GM19438 (cell line): Measurements from ENCODE around the gene LCORL.
"Not testable (repeated sequence)": the region's sequence is repeated elsewhere in the genome, so short reads cannot be mapped to it uniquely, and the experiment has no call there.

Experiments
- ATAC-seq: cut with Tn5 transposase; IDR thresholded peaks from one replicate; pipeline ENCODE4 v1.9.1; 2021; ENCODE audit warnings: low read depth; ENCODE audit not compliant: unreplicated experiment

LCORL gene

DNA sequence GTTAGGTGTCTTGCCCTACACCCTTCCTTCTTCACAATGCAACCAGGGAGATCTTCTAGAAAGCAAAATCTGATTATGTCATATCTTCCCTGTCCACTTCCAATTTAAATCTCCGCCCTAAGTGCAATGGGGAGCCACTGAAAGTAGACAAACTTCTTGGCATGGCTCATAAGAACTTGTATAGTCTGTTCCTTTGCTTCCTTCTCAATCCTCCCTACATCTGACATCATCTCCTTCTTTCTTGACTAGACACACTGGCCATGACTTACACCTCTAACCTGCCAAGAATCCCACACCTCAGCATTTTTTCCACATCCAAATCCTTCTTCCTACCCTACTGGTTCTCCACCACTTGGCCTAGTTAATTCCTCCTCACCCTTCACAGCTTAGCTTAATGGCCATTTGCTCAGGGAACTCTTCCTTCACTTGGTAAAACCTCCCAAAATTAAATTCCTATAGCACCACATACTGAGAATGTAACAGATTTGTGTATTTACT lies 155.6 kb downstream of the LCORL start:
- no peak for ATAC-seq

DNA sequence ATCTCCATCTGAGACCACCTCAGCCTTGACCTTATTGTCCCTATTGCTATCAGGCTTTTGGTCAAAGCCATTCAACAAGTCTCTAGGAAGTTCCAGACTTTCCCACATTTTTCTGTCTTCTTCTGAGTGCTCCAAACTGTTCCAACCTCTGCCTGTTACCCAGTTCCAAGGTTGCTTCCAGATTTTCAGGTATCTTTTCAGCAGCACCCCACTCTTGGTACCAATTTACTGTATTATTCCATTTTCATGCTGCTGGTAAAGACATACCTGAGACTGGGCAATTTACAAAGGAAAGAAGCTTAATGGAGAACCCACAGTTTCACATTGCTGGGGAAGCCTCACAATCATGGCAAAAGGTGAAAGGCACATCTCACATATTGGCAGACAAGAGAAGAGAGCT lies 159.6 kb downstream of the LCORL start:
- ATAC-seq, result not testable (repeated sequence)

DNA sequence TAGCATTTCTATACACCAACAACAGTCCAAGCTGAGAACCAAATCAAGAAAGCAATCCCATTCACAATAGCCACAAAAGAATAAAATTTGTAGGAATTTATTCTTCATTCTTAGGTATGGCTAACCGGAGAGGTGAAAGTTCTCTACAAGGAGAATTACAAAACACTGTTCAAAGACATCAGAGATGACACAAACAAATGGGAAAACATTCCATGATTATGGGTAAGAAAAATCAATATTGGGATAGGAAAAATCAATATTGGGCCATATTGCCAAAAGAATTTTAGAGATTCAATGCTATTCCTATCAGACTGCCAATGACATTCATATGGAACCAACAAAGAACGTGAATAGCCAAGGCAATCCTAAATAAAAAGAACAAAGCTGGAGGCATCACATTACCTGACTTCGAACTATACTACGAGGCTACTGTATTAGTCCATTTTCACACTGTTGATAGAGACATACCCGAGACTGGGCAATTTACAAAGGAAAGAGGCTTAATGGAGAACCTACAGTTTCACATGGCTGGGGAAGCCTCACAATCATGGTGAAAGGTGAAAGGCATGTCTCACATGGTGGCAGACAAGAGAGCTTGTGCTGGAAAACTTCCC lies 161.7 kb downstream of the LCORL start:
- no peak for ATAC-seq

DNA sequence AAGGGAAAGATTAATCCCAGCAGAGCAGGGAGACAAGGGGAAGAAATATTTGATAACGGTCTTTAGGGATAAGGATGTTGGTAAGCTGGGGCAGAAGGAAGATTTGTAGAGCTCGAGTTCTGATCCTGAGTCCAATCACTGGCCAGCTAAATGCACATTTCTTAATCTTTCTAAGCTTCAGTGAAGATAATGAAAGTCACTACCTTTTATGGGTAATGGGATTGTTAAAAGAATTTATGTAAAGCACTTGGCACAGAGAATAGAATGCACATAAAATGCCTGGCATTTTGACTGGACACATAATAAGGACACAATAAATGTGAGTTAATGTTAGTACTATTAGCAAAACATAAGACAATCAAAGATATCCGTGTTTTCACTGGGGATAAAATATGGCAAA lies 167.5 kb downstream of the LCORL start:
- no peak for ATAC-seq

DNA sequence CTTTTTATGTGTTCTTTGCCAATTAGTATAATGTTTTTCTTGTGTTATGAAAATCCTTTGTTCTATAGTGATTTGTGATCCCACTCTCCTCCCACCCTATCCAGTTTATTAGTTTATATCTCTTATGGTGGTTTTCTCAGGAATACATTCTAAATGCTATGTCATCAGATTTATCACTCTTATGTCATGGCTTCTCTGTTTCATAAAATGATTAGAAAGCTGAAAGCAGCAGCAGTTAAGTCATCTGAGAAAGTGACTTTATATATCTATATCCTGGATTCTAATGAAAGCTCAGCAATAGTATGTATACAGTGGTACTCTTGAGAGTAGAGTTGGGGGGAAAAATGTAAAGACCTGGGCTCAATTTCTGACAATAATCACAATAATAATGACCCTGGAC lies 169.6 kb downstream of the LCORL start:
- no peak for ATAC-seq

DNA sequence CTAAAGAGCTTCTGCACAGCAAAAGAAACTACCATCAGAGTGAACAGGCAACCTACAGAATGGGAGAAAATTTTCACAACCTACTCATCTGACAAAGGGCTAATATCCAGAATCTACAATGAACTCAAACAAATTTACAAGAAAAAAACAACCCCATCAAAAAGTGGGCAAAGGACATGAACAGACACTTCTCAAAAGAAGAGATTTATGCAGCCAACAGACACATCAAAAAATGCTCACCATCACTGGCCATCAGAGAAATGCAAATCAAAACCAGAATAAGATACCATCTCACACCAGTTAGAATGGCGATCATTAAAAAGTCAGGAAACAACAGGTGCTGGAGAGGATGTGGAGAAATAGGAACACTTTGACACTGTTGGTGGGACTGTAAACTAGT lies 171.3 kb downstream of the LCORL start:
- not testable (repeated sequence) for ATAC-seq

DNA sequence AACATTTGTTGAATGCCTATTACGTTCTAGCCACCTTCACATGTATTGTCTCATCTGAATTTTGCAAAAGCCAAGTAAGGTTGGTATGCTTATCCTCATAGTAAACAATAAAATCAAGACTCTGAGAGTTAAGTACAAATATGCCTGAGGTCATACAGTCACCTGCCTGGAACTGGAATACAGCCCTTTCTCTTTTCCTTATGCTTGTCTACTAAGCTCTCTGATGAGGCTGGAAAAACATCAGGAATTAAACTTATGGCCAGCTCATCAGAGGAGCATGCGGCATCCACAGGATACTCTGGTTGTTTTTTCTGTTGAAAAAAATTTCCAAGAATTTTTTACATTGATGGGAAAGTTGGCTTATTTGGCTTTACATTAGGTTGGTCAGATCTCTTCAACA lies 175.3 kb downstream of the LCORL start:
- no peak for ATAC-seq

DNA sequence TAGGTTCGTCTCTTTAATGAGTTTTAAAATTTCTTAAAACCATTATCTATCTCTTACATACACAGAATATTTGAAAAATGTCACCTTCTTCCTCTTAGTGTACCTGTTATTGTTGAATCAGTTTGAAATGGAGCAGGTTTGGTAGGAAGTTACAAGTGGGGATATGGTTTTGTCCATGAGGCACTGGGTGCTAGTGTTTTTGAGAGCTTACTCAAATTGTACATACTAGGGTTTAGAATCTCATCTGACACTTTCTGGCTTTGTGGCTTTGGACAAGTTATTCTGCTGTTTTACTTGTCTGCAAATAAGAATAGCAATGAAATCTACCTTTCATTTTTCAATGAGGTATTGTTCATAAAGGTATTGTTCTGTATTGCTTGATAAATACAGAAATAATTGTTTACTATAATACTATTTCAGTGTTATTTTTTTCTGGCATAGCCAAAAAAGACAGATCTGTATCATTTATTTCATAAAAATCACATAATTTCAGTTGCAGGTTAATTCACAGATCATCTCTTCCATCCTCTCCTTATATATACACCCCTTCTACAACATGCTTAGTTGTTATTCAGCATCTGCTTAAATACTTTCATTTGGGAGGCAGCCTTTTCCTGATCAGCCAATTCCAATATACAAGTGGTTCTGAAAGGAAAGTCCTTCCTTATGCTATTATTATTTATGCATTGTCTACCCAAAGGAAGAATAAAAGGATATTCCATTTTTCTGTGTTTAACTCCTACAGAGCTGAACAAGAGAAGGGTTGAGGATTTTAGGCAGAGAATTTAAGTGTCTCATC lies 197.5 kb downstream of the LCORL start:
- no peak for ATAC-seq

DNA sequence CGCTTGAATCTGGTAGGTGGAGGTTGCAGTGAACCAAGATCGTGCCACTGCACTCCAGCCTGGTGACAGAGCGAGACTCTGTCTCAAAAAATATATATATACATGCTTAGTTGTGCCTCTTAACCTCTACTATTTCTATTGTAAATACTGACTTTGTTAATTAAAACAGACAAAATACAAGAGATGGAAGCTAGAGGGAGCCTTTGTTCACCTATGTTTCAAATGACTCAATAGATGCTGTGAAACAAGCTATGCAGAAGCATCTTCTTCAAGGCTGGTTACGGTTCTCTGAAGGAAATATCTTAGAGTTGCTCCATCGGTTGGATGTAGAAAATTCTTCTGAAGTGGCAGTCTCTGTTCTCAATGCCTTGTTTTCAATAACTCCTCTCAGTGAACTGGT lies 204.5 kb downstream of the LCORL start:
- no peak for ATAC-seq

DNA sequence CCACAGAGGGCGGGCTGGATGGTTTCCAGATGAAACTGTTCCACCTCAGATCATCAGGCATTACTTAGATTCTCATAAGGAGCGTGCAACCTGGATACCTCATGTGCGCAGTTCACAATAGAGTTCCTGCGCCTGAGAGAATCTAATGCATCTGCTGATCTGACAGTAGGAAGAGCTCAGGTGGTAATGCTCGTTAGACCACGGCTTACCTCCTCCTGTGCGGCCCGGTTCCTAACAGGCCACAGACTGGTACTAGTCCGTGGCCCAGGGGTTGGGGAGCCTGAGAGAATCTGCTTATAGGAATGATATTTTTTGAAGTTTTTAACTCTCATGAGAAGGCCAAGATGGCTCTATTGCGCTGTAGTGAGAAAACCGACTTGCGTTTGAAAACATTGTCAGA lies 205.4 kb downstream of the LCORL start:
- ATAC-seq, result no peak

DNA sequence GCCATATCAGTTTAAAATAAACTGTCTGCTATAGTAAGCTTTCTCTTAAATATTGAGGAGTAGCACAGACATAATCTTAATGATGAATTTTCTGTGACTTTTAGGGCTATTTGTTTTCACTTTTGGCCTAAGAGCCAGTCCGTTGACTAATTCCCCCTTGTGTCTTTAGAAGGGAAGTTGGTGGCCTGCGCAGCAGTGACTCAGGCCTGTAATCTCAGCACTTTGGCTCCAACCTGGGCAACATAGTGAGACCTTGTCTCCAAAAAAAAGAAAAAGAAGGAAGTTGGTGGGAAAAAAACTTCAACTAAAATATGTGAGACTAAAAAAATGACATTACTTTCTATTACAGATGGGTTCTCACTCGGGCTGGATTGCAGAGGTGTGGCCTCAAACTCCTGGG lies 207.4 kb downstream of the LCORL start:
- ATAC-seq, result no peak

DNA sequence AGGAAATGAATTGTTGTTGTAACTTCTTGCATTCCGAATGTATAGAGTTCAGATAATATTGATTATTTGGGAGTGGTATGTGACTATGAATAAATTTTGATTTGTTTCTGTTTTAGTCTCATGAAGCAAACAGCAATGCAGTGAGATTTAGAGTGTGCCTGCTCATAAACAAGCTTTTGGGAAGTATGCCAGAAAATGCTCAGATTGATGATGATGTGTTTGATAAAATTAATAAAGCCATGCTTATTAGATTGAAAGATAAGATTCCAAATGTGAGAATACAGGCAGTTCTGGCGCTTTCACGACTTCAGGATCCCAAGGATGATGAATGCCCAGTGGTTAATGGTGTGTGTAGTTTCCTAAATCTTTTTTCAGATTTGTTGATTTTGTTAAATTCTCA lies 208.8 kb downstream of the LCORL start:
- ATAC-seq, result no peak

DNA sequence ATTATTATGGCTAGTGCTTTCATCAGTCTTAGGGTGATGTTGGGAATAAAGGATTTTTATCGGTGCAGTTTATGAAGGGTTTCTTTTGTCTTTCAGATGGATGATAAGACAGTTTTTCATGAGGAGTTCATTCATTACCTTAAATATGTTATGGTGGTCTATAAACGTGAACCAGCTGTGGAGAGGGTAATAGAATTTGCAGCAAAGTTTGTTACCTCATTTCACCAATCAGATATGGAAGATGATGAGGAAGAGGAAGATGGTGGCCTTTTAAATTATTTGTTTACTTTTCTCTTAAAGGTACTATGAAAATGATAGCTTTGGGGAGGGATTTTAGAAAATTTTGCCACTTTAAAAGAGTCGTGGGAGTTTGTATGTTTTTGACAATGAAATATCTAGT lies 209.4 kb downstream of the LCORL start:
- no peak for ATAC-seq

DNA sequence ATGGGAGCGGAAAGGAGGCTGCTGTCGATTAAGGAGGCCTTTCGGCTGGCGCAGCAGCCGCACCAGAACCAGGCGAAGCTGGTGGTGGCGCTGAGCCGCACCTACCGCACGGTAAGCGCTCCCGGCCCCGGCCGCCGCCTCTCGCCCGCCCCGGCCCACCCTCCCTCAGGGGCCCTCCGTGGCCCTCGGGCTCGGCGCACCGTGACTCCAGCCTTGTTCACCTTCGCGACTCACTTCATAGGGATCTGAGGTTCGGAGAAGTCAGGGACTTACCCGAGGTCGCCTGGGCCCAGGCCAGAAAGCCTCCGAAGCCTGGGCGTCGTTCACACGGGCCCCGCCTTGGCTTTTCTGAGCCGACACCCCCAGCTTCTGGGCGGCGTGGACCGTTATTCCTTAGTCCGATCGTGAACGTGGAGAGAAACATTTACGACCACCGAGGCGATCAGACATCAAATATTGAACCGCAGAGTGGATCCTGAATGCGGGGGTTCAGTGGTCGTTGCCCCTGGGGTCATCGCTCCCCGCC lies 210.4 kb downstream of the LCORL start:
- ATAC-seq, result peak; percentile 29

DNA sequence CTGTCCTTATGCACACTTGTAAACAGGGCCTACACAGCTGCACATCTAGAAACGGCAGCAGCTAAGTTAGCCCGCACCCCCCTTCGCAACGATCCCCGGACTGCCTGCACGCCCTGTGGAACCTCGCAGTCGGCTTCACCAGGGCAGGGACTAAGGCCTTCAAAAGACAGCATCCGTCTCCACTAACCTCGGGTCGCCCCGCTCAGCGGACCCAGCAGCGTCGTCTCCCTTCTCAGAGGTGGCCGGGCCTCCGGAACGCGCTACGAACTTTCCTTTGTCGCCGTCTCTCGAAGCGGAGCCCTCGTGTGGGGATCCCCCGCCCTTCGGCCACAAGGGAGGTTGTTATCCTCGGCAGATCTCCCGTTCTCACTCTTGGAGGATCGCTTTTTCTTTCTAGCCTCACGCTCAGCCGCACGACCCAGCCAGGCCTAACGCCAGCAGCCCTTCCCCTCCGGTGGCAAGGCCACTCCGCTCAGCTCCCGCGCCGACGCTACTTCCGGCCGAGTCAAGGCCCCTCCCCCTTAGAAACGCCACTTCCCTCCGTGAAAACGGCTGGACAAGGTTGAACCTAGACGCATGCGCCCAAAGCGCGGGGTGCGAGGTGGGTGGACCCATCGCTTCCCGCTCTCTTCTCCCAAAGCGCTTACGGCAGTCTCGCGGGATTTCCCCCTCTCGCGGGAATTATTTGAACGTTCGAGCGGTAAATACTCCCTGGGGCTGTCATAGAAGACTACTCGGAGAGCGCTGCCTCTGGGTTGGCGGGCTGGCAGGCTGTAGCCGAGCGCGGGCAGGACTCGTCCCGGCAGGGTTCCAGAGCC lies 211.1 kb downstream of the LCORL start, which contains the start of the genes DCAF16 and NCAPG:
DCAF16 (minus strand) TSS at position 498 of the 818 bp plus-strand sequence. CDS start 6,616 bp downstream, outside the sequence.
NCAPG (plus strand) TSS at position 720 of the 818 bp plus-strand sequence. CDS start 99 bp downstream, outside the sequence.
- peak; percentile 88 for ATAC-seq

DNA sequence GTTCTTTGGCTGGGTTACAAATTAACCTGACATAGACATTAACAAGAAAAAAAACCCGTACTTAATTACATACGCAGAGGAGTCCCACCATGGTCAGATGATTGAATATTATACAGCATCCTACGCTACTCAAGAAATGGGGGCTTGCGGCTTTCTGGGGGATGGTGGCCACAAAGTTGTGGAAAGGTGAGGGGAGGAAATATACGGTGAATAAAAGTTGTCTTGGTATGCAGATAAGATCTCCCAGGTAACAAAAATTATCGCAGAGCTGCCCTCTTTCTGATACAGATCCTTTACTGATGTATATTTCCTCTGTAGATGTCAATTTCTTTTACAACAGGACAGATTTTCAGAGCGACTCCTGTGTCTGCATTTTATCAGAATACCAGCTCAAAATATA lies 211.9 kb downstream of the LCORL start:
- ATAC-seq, result no peak

DNA sequence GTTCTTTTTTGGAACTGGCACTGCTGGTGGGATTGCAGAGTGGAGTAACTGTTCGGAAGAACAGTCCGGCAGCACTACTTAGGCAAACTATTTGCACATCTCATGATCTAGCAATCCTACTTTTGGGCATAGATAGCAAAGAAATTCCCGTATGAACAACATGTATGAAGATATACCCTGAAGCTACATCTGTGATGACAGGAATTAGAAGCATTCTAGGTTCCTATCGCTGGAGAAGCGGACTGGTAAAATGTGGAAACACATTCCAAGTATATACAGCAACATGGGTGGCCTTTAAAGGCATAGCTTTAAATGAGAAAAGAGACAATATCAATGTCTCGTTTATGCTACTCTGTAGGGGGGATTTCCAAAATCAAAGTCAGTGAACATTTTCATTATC lies 214.1 kb downstream of the LCORL start:
- no peak for ATAC-seq

DNA sequence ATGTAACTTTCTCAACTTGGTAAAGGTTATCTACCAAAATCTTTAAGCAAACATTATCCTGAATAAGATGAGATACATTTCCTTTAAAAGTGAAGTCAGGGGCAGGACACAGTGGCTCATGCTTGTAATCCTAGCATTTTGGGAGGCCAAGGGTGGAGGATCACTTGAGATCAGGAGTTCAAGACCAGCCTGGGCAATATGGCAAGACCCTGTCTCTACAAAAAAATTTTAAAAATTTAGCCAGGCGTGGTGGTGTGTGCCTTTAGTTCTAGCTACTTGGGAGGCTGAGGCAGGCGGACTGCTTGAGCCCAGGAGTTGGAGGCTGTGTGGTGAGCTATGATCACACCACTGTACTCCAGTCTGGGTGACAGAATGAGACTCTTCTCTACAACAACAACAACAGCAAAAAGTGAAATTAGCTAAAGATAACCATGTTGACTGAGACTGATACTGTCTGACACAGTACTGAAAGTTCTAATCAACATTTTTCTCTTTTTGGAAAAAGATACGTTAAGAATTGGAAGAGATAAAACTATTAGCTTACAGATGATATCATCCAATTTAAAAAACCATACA lies 215.9 kb downstream of the LCORL start:
- no peak for ATAC-seq

DNA sequence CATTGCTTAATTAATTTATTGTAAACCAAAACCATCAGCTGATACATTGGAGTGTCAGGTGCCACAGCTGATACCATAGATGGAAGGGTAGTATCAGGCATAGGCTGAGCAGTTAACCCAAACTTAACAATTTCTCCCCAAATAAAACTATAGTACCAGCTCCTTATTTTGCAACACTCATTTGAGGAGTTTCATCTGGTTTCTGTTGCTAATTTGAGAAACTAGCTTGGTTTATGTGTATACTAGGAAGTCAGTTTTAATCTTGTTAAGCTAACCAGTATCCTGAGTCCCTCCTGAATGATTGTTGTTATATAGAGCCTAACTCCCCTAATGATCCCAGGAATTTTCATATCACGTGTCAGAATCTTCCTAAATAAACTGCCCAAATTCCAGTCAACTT lies 223.7 kb downstream of the LCORL start:
- no peak for ATAC-seq

DNA sequence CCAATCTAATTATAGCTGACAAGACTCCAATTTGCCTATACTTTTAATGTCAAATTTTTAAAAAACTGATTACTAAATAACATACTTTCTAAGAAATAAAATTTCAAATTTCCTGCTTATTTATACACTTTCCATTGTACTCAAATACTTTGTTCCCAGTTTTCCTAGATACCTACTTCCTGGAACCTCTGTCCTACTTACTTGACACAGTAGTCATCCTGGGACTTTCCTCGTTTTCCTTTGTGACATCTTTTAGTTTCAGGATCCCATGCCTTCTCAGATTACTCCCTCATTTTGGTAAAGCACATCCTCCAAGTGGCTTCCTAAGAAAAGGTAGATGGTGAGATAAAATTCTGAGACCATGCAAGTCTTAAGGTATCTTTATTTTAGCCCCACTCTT lies 226.8 kb downstream of the LCORL start:
- no peak for ATAC-seq
